ENCODE results near the gene TMPRSS3. TPM values are rescaled to one million over a fixed set of nuclear protein-coding genes. Genes with fewer than 3 reads are reported as not detected.

The TMPRSS3 gene
- polyA plus RNA-seq, 12 donors: 0.10 to 0.32 TPM; not detected in 10

- no peak for DNase-seq
Measured at GRCh38 chr21:42351626-42352440, 44.0 kb downstream of the TMPRSS3 start.

- DNase-seq: no peak
Measured at GRCh38 chr21:42350927-42351426, 44.9 kb downstream of the TMPRSS3 start, which contains the start of gene TFF2. TSS of gene TFF2 (minus strand) at chr21:42350994. CDS start at chr21:42350957, 37 bp downstream.

- DNase-seq: no peak
Measured at GRCh38 chr21:42350318-42350910, 45.4 kb downstream of the TMPRSS3 start.

- no peak for DNase-seq
Measured at GRCh38 chr21:42349420-42350317, 46.2 kb downstream of the TMPRSS3 start.

- DNase-seq: no peak
Measured at GRCh38 chr21:42348762-42349161, 47.1 kb downstream of the TMPRSS3 start.

- DNase-seq: no peak
Measured at GRCh38 chr21:42347601-42348327, 48.1 kb downstream of the TMPRSS3 start.

- no peak for DNase-seq
Measured at GRCh38 chr21:42346866-42347600, 48.8 kb downstream of the TMPRSS3 start.

- no peak for DNase-seq
Measured at GRCh38 chr21:42346441-42346840, 49.4 kb downstream of the TMPRSS3 start.

GRCh38 chr21:42344631-42345030 lies 51.2 kb downstream of the TMPRSS3 start:
- DNase-seq: no peak

GRCh38 chr21:42343963-42344510 lies 51.8 kb downstream of the TMPRSS3 start:
- DNase-seq: no peak

GRCh38 chr21:42343556-42343955 lies 52.3 kb downstream of the TMPRSS3 start:
- no peak for DNase-seq

GRCh38 chr21:42343101-42343500 lies 52.8 kb downstream of the TMPRSS3 start:
- no peak for DNase-seq

GRCh38 chr21:42341776-42342542 lies 53.9 kb downstream of the TMPRSS3 start:
- no peak for DNase-seq

GRCh38 chr21:42340187-42341050 lies 55.4 kb downstream of the TMPRSS3 start:
- no peak for DNase-seq

GRCh38 chr21:42338729-42339715 lies 56.8 kb downstream of the TMPRSS3 start:
- DNase-seq: no peak

- peak; percentile 46 for DNase-seq
Measured at GRCh38 chr21:42337830-42338728, 57.8 kb downstream of the TMPRSS3 start.

All from muscle of arm (tissue), 12 donors.